RWPE2 (cell line): ENCODE results near the gene CAGE1.

Experiments used
- ATAC-seq: fragments of 200-7000 bp; cut with Tn5 transposase; 3 replicates; pipeline ENCODE4 v1.9.1; 2021; ENCODE audit warnings: low read depth
- DNase-seq: peaks from one replicate; pipeline ENCODE4 v3.0.0-alpha.2; 2020; ENCODE audit warnings: low spot score
- H3K27ac ChIP-seq: fragments of 450-650 bp; 2 replicates; pipeline ENCODE4 v1.5.1; 2017; ENCODE audit warnings: mild to moderate bottlenecking; ENCODE audit not compliant: poor library complexity, severe bottlenecking
- H3K27me3 ChIP-seq: fragments of 250-450 bp; sonication (Bioruptor Pico); 2 replicates; pipeline ENCODE4 v1.5.1; 2021; ENCODE audit warnings: mild to moderate bottlenecking, moderate library complexity; ENCODE audit not compliant: insufficient read depth, poor library complexity, severe bottlenecking
- H3K36me3 ChIP-seq: fragments of 250-450 bp; sonication (Bioruptor Pico); 2 replicates; pipeline ENCODE4 v1.5.1; 2020; ENCODE audit warnings: low read depth, mild to moderate bottlenecking, moderate library complexity
- H3K4me1 ChIP-seq: fragments of 250-450 bp; sonication (Bioruptor Pico); 2 replicates; pipeline ENCODE4 v1.5.1; 2021; ENCODE audit warnings: mild to moderate bottlenecking, moderate library complexity; ENCODE audit not compliant: insufficient read depth, poor library complexity, severe bottlenecking
- H3K4me3 ChIP-seq: fragments of 250-450 bp; sonication (Bioruptor Pico); 2 replicates; pipeline ENCODE4 v1.5.1; 2021; ENCODE audit warnings: mild to moderate bottlenecking, moderate library complexity; ENCODE audit not compliant: severe bottlenecking
- H3K9me3 ChIP-seq: fragments of 250-450 bp; sonication (Bioruptor Pico); 2 replicates; pipeline ENCODE4 v1.5.1; 2021; ENCODE audit warnings: mild to moderate bottlenecking, moderate library complexity; ENCODE audit not compliant: severe bottlenecking
- TF ChIP-seq, protein P1 (sequence below): fragments of 450-650 bp; IDR thresholded peaks from one replicate; pipeline ENCODE4 v1.5.1; 2017; ENCODE audit warnings: mild to moderate bottlenecking, moderate library complexity; ENCODE audit not compliant: poor library complexity, severe bottlenecking

The CAGE1 gene

DNA sequence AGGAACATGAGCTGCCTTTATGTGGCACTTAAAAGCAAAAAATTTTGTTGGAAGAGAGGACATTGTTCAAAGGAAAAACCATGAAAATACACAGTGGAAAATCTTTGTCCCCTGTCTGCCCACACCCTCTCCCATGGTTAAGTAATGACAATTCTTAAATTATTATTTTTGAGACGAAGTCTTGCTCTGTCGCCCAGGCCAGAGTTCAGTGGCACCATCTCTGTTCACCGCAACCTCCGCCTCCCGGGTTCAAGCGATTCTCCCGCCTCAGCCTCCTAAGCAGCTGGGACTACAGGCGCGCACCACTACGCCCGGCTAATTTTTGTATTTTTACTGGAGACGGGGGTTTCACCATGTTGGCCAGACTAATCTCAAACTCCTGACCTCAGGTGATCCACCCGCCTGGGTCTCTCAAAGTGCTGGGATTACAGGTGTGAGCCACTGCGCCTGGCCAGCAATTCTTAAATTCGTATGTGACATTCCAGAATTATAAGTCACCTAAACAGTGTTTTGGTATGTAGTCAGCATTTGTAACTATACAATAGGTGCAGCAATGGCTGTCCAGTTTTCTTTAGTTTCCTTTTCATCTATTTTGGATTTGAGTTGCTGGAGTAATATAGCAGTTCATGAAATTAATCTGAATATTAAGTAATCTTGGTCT, 75.9 kb downstream of the CAGE1 start:
- Histone ChIP-seq H3K9me3 (no peaks in the 10 kb centered on the region), H3K27ac (peak overlapping the region; percentile 73), H3K4me3 (peak overlapping the region; percentile 72), H3K36me3 (peaks cover 28% of the 10 kb centered on the region), H3K27me3 (no peaks in the 10 kb centered on the region), H3K4me1 (peaks cover 11% of the 10 kb centered on the region)
- TF ChIP-seq, protein P1, sequence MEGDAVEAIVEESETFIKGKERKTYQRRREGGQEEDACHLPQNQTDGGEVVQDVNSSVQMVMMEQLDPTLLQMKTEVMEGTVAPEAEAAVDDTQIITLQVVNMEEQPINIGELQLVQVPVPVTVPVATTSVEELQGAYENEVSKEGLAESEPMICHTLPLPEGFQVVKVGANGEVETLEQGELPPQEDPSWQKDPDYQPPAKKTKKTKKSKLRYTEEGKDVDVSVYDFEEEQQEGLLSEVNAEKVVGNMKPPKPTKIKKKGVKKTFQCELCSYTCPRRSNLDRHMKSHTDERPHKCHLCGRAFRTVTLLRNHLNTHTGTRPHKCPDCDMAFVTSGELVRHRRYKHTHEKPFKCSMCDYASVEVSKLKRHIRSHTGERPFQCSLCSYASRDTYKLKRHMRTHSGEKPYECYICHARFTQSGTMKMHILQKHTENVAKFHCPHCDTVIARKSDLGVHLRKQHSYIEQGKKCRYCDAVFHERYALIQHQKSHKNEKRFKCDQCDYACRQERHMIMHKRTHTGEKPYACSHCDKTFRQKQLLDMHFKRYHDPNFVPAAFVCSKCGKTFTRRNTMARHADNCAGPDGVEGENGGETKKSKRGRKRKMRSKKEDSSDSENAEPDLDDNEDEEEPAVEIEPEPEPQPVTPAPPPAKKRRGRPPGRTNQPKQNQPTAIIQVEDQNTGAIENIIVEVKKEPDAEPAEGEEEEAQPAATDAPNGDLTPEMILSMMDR = no peak
- ATAC-seq = no peak
- DNase-seq = no peak

DNA sequence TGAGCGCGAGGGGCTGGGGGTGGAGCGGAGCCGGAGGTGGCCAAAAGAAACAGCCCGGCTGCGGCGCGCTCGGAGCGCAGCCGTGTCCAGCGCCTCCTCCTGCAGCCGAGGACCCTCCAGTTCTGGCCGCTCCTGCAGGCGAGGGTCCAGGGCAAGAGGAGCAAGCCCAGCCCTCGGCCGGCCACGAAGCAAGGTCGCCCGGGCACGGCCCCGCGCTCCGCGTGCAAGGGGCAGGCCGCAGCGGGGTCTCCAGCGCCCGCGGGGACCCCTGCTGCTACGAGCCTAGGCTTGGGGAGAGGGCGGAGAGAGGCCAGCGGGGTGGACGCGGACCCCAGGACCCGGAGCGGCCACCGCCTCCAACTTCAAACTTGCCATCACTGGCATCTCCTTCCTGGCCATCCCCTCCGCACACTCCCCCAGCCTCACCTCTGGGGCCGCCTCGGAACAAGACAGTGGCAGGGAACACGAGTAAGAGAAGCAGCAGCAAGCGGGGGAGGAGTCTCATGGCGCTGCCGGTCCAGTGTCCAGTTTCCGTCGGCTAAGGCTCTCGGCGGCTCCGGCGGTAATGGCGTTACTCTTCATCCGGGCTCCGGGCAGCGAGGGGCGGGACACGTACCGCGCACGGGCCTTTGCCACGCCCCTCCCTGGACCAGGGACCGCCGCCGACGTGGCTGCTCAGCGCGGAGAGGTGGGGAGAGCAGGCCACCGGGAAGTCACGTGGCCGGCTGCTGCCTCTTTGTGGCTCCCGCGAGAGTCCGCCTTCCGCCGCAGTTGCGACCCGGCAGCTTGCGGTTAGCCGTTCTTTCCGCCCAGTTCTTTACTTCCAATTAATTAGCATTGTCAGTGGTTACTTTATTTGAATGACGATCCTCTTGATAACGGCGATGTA, 76.7 kb downstream of the CAGE1 start, which contains the start of gene SSR1:
Gene SSR1, minus strand, starts transcription at position 584 of the 889 bp plus-strand sequence. Its CDS starts 79 bp downstream, at position 505.
- H3K36me3 ChIP-seq = peaks cover 36% of the 10 kb centered on the region
- H3K9me3 ChIP-seq = no peaks in the 10 kb centered on the region
- H3K4me1 ChIP-seq = peaks cover 11% of the 10 kb centered on the region
- no peaks in the 10 kb centered on the region for H3K27me3 ChIP-seq
- TF ChIP-seq, protein P1 = no peak
- DNase-seq (peak; percentile 97), ATAC-seq (peak; percentile 98)
- peak within 1 kb of the TSS; percentile 73 for H3K27ac ChIP-seq
- peak within 1 kb of the TSS; percentile 72 for H3K4me3 ChIP-seq

DNA sequence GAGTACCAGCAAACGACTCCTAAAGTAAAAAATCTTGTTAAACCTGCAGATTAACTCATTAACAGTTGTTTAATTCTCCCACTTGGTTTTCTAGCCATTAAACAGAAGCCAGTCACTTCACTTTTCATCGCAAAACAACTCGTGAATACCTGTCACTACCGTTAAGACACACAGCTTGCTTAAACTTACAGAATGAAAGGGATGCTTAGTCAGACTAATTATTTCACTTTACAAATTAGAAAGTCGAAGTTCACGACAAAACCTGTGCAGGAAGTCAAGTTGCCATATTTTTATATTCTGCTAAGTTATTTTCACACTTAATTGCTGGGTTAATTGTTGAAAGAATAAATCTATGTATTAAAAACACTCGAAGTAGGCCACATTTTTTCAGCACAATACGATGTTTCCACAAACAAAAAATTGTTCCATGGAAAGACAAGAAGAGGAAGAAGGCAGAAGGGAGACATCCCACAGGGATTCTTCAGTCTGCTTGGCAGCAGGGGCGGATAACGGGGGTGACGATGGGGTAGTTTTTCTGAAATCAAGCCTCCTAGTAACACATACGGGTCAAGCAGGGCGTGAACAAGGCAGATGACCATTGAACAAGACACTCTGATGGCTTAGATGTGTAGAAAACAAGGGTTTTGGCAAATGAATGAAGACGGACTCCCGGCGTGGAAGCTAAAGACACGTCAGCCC, 77.5 kb downstream of the CAGE1 start:
- no peak for DNase-seq
- Histone ChIP-seq H3K27me3 (no peaks in the 10 kb centered on the region), H3K4me1 (peaks cover 11% of the 10 kb centered on the region), H3K4me3 (peak overlapping the region; percentile 72), H3K27ac (peak overlapping the region; percentile 73), H3K9me3 (no peaks in the 10 kb centered on the region), H3K36me3 (peaks cover 44% of the 10 kb centered on the region)
- no peak; the same call in 2 of the 3 replicates for ATAC-seq
- TF ChIP-seq, protein P1 = no peak

DNA sequence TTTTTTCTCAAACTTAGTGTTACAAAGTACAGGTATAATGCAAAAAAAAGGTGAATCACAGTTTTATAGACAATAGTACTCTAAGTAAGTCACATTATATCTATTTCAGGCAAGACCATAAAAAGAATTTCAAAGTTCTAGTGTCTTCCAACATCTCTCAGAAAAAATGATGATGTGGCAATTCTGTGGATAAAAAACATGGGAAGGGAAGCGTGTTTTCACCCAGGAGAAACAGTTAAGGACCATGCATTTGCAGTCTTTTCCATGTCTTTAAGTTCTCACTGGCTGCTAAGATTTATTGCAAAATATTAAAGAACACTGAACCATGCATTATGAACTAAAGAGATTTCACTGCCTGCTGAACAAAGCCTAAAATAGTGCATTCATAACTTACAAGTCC, 78.4 kb downstream of the CAGE1 start:
- TF ChIP-seq, protein P1 = no peak
- H3K4me1 ChIP-seq = peaks cover 11% of the 10 kb centered on the region
- no peak for DNase-seq
- H3K27me3 ChIP-seq = no peaks in the 10 kb centered on the region
- H3K27ac ChIP-seq = no peak overlapping the region
- no peaks in the 10 kb centered on the region for H3K9me3 ChIP-seq
- peaks cover 53% of the 10 kb centered on the region for H3K36me3 ChIP-seq
- H3K4me3 ChIP-seq = peak overlapping the region; percentile 72
- no peak for ATAC-seq
